ENCODE data around the gene ZBP1.

ZBP1 gene

GRCh38 chr20:57598491-57598890 is 21.7 kb downstream of the ZBP1 start:
- DNase-seq (ENCODE audit: low spot score): no peak

GRCh38 chr20:57598060-57598459 is 22.2 kb downstream of the ZBP1 start:
- no peak for DNase-seq (ENCODE audit: low spot score)

- DNase-seq (ENCODE audit: low spot score): peak; percentile 94
Observed at GRCh38 chr20:57596998-57597939, 23.0 kb downstream of the ZBP1 start.

GRCh38 chr20:57596358-57596757 is 23.9 kb downstream of the ZBP1 start:
- no peak for DNase-seq (ENCODE audit: low spot score)

- DNase-seq (ENCODE audit: low spot score): no peak
Observed at GRCh38 chr20:57595041-57596030, 24.9 kb downstream of the ZBP1 start.

GRCh38 chr20:57594092-57594951 is 25.9 kb downstream of the ZBP1 start:
- peak; percentile 87 for DNase-seq (ENCODE audit: low spot score)

- DNase-seq (ENCODE audit: low spot score): no peak
Observed at GRCh38 chr20:57593134-57593886, 26.9 kb downstream of the ZBP1 start.

GRCh38 chr20:57592263-57593092 is 27.7 kb downstream of the ZBP1 start:
- DNase-seq (ENCODE audit: low spot score): no peak

- DNase-seq (ENCODE audit: low spot score): no peak
Observed at GRCh38 chr20:57591289-57592229, 28.7 kb downstream of the ZBP1 start.

- no peak for DNase-seq (ENCODE audit: low spot score)
Observed at GRCh38 chr20:57590485-57591288, 29.5 kb downstream of the ZBP1 start.

- DNase-seq (ENCODE audit: low spot score): no peak
Observed at GRCh38 chr20:57589728-57590484, 30.3 kb downstream of the ZBP1 start.

GRCh38 chr20:57589123-57589727 is 31.0 kb downstream of the ZBP1 start:
- no peak for DNase-seq (ENCODE audit: low spot score)

- DNase-seq (ENCODE audit: low spot score): no peak
Observed at GRCh38 chr20:57588596-57588995, 31.6 kb downstream of the ZBP1 start.

GRCh38 chr20:57587989-57588377 is 32.2 kb downstream of the ZBP1 start:
- DNase-seq (ENCODE audit: low spot score): no peak

GRCh38 chr20:57587278-57587988 is 32.8 kb downstream of the ZBP1 start:
- DNase-seq (ENCODE audit: low spot score): no peak

- DNase-seq (ENCODE audit: low spot score): no peak
Observed at GRCh38 chr20:57586943-57587277, 33.3 kb downstream of the ZBP1 start.
